IMR-90 (cell line): Measurements from ENCODE around the gene PXYLP1.

Experiments used
- CEBPB ChIP-seq: IDR thresholded peaks from 2 replicates; pipeline ENCODE4 v1.6.1; 2012; ENCODE audit warnings: low read depth, low read length, improper control_type of control experiment
- FOS ChIP-seq: fragments of 150-350 bp; IDR thresholded peaks from 2 replicates; pipeline ENCODE4 v1.6.1; 2016; ENCODE audit warnings: low read depth, low read length
- MAFK ChIP-seq: IDR thresholded peaks from 2 replicates; pipeline ENCODE4 v1.6.1; 2012; ENCODE audit warnings: low read depth, low read length, improper control_type of control experiment
- POLR2A ChIP-seq: IDR thresholded peaks from 2 replicates; pipeline ENCODE4 v1.6.1; 2012; ENCODE audit warnings: mild to moderate bottlenecking, low read depth, low read length
- RAD21 ChIP-seq: IDR thresholded peaks from 2 replicates; pipeline ENCODE4 v1.6.1; 2012; ENCODE audit warnings: low read length, improper control_type of control experiment
- RFX5 ChIP-seq: IDR thresholded peaks from 2 replicates; pipeline ENCODE4 v1.8.0; 2012; ENCODE audit warnings: low read depth, mild to moderate bottlenecking, low read length, moderate library complexity
- TF ChIP-seq, protein P1 (sequence below): conservative IDR thresholded peaks from 2 replicates; pipeline ENCODE4 v1.5.1; 2012; ENCODE audit warnings: mild to moderate bottlenecking, low read depth, low read length, improper control_type of control experiment

DNA sequence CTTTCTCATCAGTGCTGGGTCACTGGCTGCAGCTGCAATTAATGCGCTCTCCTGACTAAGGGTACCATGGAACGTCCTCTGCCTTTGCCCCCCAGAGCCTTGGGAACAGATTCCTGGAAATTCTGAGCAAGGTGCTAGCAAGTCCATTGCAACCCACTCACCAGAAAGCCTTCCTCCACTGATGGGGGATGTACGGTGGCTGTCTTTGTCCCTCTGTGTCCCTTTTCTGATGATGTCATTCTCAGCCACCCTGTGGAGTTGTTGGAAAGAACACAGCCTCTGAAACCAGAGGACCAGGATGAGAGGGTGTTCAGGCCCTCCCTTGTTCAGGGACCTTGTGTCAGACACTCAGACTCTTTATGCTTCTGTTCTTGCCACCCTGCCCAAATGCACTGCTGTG, 98.6 kb downstream of the PXYLP1 start:
- TF ChIP-seq, protein P1, sequence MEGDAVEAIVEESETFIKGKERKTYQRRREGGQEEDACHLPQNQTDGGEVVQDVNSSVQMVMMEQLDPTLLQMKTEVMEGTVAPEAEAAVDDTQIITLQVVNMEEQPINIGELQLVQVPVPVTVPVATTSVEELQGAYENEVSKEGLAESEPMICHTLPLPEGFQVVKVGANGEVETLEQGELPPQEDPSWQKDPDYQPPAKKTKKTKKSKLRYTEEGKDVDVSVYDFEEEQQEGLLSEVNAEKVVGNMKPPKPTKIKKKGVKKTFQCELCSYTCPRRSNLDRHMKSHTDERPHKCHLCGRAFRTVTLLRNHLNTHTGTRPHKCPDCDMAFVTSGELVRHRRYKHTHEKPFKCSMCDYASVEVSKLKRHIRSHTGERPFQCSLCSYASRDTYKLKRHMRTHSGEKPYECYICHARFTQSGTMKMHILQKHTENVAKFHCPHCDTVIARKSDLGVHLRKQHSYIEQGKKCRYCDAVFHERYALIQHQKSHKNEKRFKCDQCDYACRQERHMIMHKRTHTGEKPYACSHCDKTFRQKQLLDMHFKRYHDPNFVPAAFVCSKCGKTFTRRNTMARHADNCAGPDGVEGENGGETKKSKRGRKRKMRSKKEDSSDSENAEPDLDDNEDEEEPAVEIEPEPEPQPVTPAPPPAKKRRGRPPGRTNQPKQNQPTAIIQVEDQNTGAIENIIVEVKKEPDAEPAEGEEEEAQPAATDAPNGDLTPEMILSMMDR, result no peak
- no peak for TF ChIP-seq RFX5
- TF ChIP-seq FOS, result no peak
- TF ChIP-seq CEBPB, result no peak
- no peak for TF ChIP-seq MAFK
- TF ChIP-seq RAD21, result no peak
- no peak for TF ChIP-seq POLR2A
